H1 (cell line): ENCODE measurements around the gene ENTPD2. TPM values are rescaled to one million over a fixed set of nuclear protein-coding genes. Genes with fewer than 3 reads are reported as not detected.

Source experiments
- ATF2 ChIP-seq: IDR thresholded peaks from 2 replicates; pipeline ENCODE4 v1.6.1; 2012; ENCODE audit warnings: low read length, inconsistent platforms
- CEBPB ChIP-seq: IDR thresholded peaks from 2 replicates; pipeline ENCODE4 v1.6.1; 2012; ENCODE audit warnings: low read depth, low read length
- CREB1 ChIP-seq: IDR thresholded peaks from 2 replicates; pipeline ENCODE4 v1.6.1; 2012; ENCODE audit warnings: inconsistent platforms
- EGR1 ChIP-seq: IDR thresholded peaks from 2 replicates; pipeline ENCODE4 v1.6.1; 2011; ENCODE audit warnings: low read depth, low read length, borderline replicate concordance
- EP300 ChIP-seq, 2 experiments: IDR thresholded peaks; 1 replicate in 1 of 2; 2 replicates in 1 of 2; pipeline ENCODE4 v1.6.1; 2011 to 2012; ENCODE audit warnings: low read depth in 2 of 2, low read length in 2 of 2, mild to moderate bottlenecking in 2 of 2, borderline replicate concordance in 1 of 2, inconsistent platforms in 1 of 2, moderate library complexity in 1 of 2
- EZH2 ChIP-seq: fragments of 200-600 bp; sonication (generic); IDR thresholded peaks from 2 replicates; pipeline ENCODE4 v1.7.1; 2012; ENCODE audit warnings: low read depth, mild to moderate bottlenecking, moderate library complexity, low read length, inconsistent platforms; ENCODE audit not compliant: severe bottlenecking
- GABPA ChIP-seq: IDR thresholded peaks from 2 replicates; pipeline ENCODE4 v1.6.1; 2011; ENCODE audit warnings: mild to moderate bottlenecking, low read length, moderate library complexity, borderline replicate concordance; ENCODE audit not compliant: insufficient read depth
- HDAC2 ChIP-seq, 2 experiments: fragments of 300-600 bp in 1 of 2; sonication (generic) in 1 of 2; IDR thresholded peaks; 2 replicates each; pipeline ENCODE4 v1.6.1; 2011 to 2012; ENCODE audit warnings: low read depth in 2 of 2, low read length in 2 of 2, mild to moderate bottlenecking in 2 of 2, moderate library complexity in 2 of 2, borderline replicate concordance in 1 of 2, inconsistent platforms in 1 of 2
- KDM1A ChIP-seq: fragments of 200-600, 300-600 bp; sonication (generic); IDR thresholded peaks from 2 replicates; pipeline ENCODE4 v1.7.1; 2016; ENCODE audit warnings: mild to moderate bottlenecking, low read length, borderline replicate concordance
- KDM5A ChIP-seq: fragments of 200-600 bp; IDR thresholded peaks from 2 replicates; pipeline ENCODE4 v1.7.1; 2012; ENCODE audit warnings: mild to moderate bottlenecking, low read length, inconsistent platforms, mixed read lengths
- NRF1 ChIP-seq: IDR thresholded peaks from 2 replicates; pipeline ENCODE4 v1.6.1; 2011; ENCODE audit warnings: mild to moderate bottlenecking, low read depth, low read length, improper control_type of control experiment
- polyA plus RNA-seq, 7 experiments: library from polyadenylated mRNA; depleted of rRNA in 3 of 7; stranded (reverse) in 5 of 7; unstranded in 2 of 7; fragments of >200 nt in 5 of 7; fragments of 200-250 nt in 2 of 7; gene quantifications; 1 replicate in 5 of 7; 2 replicates in 1 of 7; 4 replicates in 1 of 7; pipeline versions ENCODE4 v1.2.1 to v1.2.3, GENCODE V29; 2011 to 2013; ENCODE audit warnings: missing spikeins in 2 of 7, mixed read lengths in 2 of 7
- total RNA-seq: library from RNA; stranded (reverse); fragmentation: NEBNext Ultra II Directional; extraction: Animal tissue kit (Norgen Biotek cat#: 25700); gene quantifications from 2 replicates; pipeline ENCODE4 v1.2.1, GENCODE V29; 2021

The ENTPD2 gene
- total and polyA plus RNA-seq, 2 of the 8 experiments (the other 6 are each of a cell fraction or from before 2014, with no cell fraction given) = 0.65 to 3.8 TPM

GRCh38 chr9:137021568-137021978 is 32.3 kb downstream of the ENTPD2 start (continued):
- TF ChIP-seq ATF2 (no peak), KDM5A (no peak), NRF1 (no peak), GABPA (no peak), KDM1A (no peak), EZH2 (no peak), CEBPB (no peak), EP300 (IDR thresholded peaks at IDR 0.05; ENCODE audit: borderline replicate concordance in 1 of 2, low read depth in 2 of 2, low read length in 2 of 2) (no peak), CREB1 (no peak), HDAC2 (IDR thresholded peaks at IDR 0.05; ENCODE audit: borderline replicate concordance in 1 of 2, low read depth in 2 of 2, low read length in 2 of 2) (no peak), EGR1 (no peak)
